HL-60 (cell line): Measurements from ENCODE around the gene RTL3.
"Not testable (repeated sequence)": the region's sequence is repeated elsewhere in the genome, so short reads cannot be mapped to it uniquely, and the experiment has no call there.

Experiments used
- DNase-seq, 2 experiments: peaks; one replicate each; pipeline ENCODE4 v3.0.0-alpha.2; 2010 to 2020; ENCODE audit warnings: low read depth in 1 of 2, low spot score in 1 of 2
- H3K27ac ChIP-seq: fragments of 250-450 bp; sonication (Bioruptor Pico); replicated peaks from 2 replicates; pipeline ENCODE4 v1.5.1; 2020; ENCODE audit warnings: mild to moderate bottlenecking, moderate library complexity
- H3K27me3 ChIP-seq: fragments of 250-450 bp; sonication (Bioruptor Pico); 2 replicates; pipeline ENCODE4 v1.5.1; 2021; ENCODE audit warnings: mild to moderate bottlenecking, moderate library complexity; ENCODE audit not compliant: insufficient read depth, poor library complexity, severe bottlenecking
- H3K4me3 ChIP-seq: replicated peaks from 2 replicates; pipeline ENCODE4 v1.5.1; 2011; ENCODE audit warnings: mild to moderate bottlenecking, control low read depth, low read length; ENCODE audit not compliant: insufficient read depth
- GABPA ChIP-seq: IDR thresholded peaks from 2 replicates; pipeline ENCODE4 v1.6.1; 2012; ENCODE audit warnings: low read depth
- POLR2AphosphoS5 ChIP-seq: IDR thresholded peaks from 2 replicates; pipeline ENCODE4 v1.6.1; 2012; ENCODE audit warnings: low read depth
- SPI1 ChIP-seq: IDR thresholded peaks from 2 replicates; pipeline ENCODE4 v1.6.1; 2012; ENCODE audit warnings: low read depth, mild to moderate bottlenecking, borderline replicate concordance
- TF ChIP-seq, protein P1 (sequence below): IDR thresholded peaks from 2 replicates; pipeline ENCODE4 v1.6.1; 2012; ENCODE audit warnings: low read depth; ENCODE audit not compliant: insufficient replicate concordance
- TF ChIP-seq, protein P2 (sequence below): IDR thresholded peaks from one replicate; pipeline ENCODE4 v1.5.1; 2011; ENCODE audit warnings: low read length, control low read depth, inconsistent platforms; ENCODE audit not compliant: insufficient read depth

RTL3 gene

GRCh38 chrX:78650906-78651437, 8.2 kb downstream of the RTL3 start:
- H3K27me3 ChIP-seq: no peaks in the 10 kb centered on the region
- H3K4me3 ChIP-seq: no peak overlapping the region
- TF ChIP-seq GABPA (no peak), POLR2AphosphoS5 (peak; percentile 66; the same call in 1 of the 2 replicates)
- peak; percentile 74 to 82 for DNase-seq
- H3K27ac ChIP-seq: peak overlapping the region; percentile 95

DNA sequence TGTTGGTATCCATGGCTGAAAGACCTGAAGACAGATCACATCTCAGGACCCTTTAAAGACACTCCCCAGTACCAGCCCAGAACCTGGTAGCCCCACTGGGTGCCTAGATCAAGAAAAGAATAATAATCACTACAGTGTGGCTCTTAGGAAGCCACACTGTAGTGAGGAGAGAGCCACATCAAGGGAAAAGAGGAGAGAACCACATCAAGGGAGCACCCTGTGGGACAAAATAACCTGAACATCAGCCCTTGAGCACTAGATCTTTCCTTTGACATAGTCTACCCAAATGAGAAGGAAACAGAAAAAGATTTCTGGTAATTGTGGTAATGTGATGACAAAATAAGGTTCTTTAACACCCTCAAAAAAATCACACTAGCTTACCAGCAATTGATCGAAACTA, 15.3 kb downstream of the RTL3 start:
- no peak overlapping the region for H3K4me3 ChIP-seq
- no peaks in the 10 kb centered on the region for H3K27me3 ChIP-seq
- TF ChIP-seq POLR2AphosphoS5 (no peak), SPI1 (no peak), GABPA (no peak)
- TF ChIP-seq, protein P1, sequence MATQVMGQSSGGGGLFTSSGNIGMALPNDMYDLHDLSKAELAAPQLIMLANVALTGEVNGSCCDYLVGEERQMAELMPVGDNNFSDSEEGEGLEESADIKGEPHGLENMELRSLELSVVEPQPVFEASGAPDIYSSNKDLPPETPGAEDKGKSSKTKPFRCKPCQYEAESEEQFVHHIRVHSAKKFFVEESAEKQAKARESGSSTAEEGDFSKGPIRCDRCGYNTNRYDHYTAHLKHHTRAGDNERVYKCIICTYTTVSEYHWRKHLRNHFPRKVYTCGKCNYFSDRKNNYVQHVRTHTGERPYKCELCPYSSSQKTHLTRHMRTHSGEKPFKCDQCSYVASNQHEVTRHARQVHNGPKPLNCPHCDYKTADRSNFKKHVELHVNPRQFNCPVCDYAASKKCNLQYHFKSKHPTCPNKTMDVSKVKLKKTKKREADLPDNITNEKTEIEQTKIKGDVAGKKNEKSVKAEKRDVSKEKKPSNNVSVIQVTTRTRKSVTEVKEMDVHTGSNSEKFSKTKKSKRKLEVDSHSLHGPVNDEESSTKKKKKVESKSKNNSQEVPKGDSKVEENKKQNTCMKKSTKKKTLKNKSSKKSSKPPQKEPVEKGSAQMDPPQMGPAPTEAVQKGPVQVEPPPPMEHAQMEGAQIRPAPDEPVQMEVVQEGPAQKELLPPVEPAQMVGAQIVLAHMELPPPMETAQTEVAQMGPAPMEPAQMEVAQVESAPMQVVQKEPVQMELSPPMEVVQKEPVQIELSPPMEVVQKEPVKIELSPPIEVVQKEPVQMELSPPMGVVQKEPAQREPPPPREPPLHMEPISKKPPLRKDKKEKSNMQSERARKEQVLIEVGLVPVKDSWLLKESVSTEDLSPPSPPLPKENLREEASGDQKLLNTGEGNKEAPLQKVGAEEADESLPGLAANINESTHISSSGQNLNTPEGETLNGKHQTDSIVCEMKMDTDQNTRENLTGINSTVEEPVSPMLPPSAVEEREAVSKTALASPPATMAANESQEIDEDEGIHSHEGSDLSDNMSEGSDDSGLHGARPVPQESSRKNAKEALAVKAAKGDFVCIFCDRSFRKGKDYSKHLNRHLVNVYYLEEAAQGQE: no peak
- TF ChIP-seq, protein P2, sequence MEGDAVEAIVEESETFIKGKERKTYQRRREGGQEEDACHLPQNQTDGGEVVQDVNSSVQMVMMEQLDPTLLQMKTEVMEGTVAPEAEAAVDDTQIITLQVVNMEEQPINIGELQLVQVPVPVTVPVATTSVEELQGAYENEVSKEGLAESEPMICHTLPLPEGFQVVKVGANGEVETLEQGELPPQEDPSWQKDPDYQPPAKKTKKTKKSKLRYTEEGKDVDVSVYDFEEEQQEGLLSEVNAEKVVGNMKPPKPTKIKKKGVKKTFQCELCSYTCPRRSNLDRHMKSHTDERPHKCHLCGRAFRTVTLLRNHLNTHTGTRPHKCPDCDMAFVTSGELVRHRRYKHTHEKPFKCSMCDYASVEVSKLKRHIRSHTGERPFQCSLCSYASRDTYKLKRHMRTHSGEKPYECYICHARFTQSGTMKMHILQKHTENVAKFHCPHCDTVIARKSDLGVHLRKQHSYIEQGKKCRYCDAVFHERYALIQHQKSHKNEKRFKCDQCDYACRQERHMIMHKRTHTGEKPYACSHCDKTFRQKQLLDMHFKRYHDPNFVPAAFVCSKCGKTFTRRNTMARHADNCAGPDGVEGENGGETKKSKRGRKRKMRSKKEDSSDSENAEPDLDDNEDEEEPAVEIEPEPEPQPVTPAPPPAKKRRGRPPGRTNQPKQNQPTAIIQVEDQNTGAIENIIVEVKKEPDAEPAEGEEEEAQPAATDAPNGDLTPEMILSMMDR: no peak
- no peak for DNase-seq
- no peak overlapping the region for H3K27ac ChIP-seq

DNA sequence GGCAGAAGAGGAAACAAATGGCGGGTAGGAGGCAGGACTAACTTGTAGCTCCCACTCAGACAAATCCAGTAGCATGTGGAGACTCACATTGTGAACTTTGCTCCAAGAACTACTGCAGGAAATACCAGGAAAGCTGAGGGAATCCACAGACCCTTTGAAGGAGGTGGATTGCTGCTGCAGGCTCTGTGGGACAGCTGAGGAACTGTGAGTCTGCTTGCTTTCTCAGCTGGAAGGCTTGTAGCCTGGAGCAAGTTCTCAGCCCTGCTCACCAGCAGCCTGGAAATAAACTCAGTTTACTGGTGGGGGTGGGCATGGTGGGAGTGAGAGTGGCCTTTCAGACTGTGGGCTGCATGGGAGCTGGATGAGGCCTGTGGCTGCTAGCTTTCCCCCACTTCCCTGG, 16.0 kb downstream of the RTL3 start:
- no peak for TF ChIP-seq POLR2AphosphoS5
- TF ChIP-seq SPI1: no peak
- TF ChIP-seq, protein P1: no peak
- TF ChIP-seq, protein P2: no peak
- TF ChIP-seq GABPA: no peak
- Histone ChIP-seq H3K4me3 (no peak overlapping the region), H3K27ac (no peak overlapping the region), H3K27me3 (no peaks in the 10 kb centered on the region)
- no peak for DNase-seq

DNA sequence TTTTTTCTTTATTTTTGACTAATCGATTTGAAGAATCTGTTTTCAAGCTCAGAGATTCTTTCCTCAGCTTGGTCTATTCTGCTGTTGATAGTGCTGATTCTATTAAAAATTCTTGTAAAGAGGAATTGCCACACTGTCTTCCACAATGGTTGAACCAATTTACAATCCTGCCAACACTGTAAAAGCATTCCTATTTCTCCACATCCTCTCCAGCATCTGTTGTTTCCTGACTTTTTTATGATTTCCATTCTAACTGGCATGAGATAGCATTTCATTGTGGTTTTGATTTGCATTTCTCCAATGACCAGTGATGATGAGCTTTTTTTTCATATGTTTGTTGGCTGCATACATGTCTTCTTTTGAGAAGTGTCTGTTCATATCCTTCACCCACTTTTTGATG, 23.0 kb downstream of the RTL3 start:
- H3K27ac ChIP-seq, DNase-seq, H3K4me3 ChIP-seq, H3K27me3 ChIP-seq: not testable (repeated sequence)
